GM21526 (cell line): ENCODE measurements around the gene BCAN.

Experiments used
- ATAC-seq: cut with Tn5 transposase; IDR thresholded peaks from one replicate; pipeline ENCODE4 v1.9.1; 2021; ENCODE audit warnings: moderate library complexity; ENCODE audit not compliant: unreplicated experiment, low FRiP score

Gene BCAN

DNA sequence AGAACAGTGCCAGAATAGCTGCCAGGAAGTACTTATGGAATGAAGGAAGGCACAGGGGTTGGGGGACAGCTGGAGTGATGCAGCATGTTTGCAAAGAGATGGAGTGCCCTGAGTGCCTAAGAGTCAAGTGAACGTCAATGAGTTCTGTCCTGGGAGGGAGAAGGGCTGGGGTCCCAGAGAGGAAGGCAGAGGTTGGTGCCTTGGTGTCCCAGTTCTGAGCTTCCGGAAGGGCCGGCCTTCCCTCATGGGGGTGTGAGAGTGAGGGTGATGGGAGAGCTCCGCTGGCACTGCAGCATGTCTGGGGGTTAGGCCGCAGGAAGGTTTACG, 17.7 kb downstream of the BCAN start:
- no peak for ATAC-seq

DNA sequence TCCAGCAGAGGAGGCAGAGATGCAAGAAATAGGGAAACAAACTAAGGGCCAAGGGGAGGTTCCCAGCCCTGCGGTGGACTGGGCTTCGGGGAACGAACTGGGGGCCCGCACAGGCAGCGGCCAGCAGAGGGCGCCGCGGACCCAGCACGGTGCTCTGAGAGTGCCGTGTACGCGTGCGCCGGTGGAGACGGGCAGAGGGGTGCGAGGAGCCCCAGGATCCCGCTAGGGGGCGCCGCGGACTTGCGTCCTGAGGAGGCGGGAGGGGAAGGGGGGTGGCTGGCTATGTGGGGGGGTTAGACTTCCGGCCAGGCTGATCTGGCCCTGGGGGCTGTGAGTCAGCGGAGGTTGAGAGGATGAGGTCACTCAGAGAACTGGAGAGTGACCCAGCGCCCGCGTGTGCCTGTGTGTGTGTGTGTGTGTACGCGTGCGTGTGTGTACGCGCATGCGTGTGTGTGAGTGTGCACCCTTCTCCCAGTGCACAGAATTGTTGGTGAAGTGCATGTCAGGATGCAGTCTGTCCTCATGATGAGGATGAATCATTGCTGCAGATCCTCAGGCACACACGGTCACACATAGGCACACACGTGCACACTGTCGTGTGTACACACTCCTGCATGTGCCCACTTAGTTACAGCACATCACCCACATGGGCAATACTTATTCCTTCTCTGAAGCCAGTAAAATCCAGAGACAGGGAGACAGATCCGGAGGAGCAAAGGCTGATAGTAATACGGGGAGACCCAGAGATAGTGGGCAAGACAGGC, 18.3 kb downstream of the BCAN start:
- peak; percentile 46 for ATAC-seq

DNA sequence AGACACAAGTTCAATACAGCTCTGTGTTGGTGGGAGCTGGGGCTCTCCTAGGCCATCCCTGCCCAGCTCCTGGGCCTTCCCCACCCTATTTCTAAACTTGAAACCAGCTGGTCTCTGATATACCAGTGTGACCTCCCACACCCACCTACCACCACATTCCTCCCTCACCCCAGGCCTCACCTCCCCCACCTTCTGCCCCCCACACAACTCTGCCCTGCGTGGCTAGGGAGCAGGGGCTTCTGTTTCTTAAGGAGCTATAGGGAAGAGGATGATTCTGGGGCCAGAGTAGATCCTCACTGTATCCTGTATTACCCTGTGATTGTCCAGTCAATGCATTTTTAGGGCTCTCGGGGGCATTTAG, 18.8 kb downstream of the BCAN start:
- no peak for ATAC-seq

DNA sequence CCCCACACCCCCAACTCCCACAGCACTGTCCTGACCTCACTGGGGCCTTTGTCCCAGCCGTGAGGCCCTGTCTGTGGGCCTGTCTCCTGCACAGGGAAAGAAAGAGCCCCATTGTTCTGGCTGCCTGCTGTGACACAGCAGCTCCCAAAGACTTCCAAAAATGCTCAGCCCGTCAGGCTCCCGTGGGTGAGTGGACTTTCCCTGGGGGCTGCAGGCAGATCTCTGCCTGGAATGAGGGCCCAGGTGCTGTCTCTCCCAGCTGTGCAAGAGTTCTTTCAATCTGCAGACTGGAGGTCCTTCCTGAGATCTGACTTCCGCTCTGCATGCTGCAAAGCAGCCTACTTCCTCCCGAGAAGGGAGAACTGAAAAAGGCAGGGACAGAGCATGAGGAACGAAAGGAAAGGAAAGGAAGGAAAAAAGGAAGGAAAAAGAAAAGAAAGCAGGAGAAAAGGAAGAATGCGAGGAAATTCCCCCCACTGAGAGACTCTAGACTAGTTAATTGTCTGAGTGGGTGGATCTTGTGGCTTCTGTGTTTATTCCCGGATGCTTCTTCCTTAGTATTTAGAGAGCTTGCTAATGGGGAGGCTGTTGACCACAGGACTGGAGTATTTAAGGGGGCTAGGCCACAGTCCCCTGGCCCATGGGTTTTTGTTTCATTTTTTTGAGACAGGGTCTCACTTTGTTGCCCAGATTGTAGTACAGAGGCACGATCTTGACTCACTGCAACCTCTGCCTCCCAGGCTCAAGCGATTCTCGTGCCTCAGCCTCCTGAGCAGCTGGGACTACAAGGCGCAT, 20.3 kb downstream of the BCAN start:
- ATAC-seq = no peak

DNA sequence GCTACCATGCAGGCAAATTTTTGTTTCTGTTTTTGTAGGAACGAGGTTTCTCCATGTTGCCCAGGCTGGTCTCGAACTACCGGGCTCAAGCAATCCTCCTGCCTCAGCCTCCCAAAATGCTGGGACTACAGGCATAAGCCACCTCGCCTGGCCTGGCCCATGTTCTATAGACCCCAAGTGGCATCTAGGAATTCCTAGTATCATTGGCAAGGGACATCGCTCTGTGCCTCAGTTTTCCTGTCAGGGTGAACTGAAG, 20.8 kb downstream of the BCAN start:
- ATAC-seq = no peak

DNA sequence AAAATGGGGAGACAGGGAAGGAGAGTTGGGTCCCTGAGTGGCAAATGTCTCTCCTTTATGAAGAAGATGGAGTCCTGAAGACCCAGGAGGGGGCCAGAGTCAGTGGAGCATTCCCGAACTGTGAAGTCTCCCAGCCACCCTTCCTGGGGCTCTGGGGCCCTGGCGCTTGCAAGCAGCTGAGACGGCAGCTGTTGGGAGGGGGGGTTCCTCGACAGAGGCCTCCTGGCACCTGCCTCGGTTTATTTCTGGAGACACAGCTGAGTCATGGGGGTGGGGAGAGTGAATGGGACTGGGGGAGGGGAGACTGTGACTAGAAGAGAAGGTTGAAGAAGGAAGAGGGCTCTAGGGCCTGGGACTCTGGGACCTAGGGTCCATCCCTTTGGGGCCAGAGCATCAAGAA, 21.3 kb downstream of the BCAN start:
- no peak for ATAC-seq

DNA sequence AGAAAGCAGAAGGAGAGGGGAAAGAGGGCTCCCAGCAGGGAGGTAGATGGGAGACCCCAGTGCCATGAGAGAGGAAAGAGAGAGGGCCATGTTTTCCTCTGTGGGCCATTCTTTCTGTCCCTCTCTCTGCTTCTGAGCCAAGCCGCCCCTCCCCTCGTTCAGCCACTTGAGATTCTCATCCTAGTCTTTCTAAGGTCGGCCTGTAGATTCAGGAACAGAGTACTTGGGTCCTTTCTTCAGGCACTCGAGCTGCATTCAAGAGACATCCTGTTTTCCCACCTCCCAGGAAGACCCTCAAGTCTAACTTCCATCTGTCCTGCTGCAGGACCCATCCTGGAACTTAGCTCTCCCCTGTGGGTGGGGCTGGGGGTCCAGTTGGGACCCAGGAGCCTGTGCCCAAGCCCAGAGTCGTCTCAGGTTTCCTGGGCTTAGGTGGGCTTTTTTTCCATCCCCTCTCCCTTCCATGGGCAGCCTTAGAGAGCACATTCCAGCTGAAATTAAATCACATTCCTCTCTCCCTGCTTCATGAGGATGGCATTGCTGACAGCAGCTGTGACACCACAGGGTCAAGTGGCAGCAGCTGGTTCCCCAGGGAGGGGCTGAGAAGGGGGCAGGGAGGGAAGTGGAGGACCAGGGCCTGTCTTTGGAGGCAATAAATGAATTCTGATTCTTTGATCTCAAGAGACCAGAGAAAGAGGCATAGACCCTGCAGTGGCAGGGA, 22.3 kb downstream of the BCAN start:
- no peak for ATAC-seq

DNA sequence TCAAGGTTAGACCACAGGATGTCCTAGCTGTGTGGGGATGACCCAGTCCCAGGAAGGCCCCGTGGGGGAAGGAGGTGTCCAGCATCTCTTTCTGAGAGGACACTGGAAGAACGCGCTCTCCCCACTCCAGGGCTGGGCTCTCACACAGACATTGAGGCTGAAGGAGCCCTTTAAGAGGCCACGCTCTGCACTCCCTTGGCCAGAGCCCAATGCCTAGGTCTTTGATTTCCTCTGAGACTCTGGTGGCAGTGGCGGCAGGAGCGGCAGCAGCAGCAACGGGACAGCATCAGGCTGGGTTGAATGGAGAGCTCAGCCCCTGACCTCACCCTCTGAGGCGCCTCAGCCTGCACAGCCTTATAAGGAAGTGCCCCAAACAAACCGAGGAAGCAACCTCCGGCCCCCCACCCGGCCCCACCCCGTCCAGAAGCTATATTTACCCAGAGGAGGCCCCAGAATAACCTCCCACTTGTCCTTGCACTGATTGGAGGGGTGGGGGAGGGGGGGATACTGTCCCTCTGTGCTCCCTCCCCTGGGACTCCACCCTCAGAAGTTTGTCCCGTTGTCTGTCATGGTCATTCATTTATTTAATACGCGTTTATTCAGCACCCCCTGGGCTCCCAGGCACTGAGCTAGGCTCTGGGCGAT, 23.0 kb downstream of the BCAN start:
- no peak for ATAC-seq

DNA sequence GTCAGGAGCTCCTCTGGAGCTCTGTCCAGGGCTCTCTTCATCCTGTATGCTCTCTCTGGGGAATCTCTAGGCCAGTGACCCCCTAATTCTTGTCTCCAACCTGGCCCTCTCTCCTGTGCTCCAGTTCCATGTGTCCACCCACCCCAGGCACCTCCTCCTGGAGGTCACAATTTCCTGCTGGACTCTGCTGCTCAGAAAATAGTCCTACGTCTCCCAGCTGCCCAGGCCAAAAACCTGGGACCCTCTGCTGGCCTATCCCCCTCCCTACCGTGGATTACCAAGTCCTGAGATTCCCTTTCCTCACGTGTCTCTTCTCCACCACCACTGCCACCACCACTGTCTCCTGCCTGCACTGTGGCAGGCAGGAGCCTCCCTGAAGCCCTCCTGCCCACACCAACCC, 23.6 kb downstream of the BCAN start:
- no peak for ATAC-seq

DNA sequence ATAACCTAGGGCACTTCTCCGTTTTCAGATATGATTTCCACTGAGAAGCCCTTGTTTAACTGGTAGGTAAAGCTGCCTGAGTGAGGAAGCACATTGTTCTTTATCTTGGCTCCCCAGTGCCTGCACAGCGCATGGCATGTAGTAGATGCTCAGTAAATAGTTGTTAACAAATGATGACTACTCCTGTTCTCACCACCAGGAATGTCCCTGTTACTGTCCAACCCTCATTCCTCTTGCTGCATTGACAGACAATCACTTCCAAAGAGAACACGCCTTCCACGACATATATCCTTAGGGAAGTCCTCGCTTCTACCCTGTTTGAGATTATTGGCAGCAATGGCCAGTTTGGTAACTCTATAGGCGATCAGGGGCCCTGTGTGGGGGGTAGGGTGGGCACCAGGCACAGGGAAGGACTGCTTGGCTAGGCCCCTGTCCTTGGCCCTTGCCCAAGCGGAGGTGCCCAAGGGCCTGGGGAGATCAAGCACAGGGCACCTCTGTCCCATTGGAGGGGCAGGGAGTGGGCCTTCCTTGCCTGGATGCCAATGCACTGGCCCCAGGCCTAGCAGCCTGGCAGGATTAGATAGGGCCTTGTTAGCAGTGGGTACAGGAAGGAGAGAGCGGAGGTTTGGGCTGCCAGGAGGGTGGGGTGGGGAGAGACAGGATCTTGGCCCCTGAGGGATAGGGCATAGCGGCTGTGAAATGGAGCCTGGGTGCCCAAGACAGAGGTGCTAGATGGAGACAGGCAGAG, 25.1 kb downstream of the BCAN start:
- no peak for ATAC-seq

DNA sequence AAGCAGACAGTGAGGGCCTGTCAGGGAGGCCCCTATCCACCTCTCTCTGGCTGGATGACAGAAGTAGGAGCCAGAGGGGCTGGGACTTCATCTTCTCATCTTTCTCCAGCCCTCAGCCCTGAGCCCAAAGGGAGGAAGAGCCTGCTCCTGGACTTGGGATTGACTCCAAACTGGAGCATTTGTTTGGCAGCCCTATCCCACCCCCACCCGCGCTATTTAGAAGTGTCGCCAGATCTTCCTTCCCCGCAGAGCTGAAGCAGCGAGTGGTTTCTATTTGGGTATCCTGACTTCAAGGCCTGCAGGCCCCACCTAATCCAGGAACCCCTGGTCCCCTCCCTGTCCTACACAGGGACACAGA, 25.7 kb downstream of the BCAN start:
- no peak for ATAC-seq

DNA sequence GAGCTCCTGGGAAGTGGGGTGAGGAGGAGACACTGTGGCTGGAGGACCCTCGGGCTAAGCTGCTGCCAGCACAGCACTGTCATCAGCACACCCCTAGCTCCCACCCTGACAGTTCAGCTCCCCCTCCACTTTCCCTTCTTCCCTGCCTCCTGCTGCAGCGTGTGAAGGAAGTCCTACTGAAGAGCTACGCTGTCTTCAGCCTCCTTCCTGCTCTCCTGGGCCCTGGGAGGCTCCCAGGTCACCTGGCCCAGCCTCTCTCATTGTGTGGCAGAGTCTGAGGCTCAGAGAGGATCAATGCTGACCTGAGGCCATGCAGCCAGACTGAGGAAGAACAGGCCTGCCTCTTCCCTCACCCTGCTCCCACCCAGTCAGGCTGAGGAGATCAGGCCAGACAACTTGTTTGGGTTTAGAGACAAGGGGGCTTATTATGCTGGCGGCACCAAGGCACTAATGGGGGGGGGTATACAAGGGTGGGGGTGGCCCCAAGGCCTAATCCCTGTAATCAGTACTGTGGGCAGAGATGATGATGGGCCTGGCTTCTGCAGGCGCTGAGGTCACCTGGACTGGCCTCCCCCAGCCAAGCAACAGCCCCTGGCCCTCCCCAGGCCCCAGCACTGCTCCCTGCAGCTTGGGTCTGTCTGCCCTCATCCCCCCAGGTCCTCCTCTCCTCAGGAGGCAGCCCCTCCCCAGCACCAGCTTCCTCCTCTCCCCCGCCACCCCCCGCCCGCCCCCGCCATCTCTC, 26.2 kb downstream of the BCAN start:
- ATAC-seq = no peak

DNA sequence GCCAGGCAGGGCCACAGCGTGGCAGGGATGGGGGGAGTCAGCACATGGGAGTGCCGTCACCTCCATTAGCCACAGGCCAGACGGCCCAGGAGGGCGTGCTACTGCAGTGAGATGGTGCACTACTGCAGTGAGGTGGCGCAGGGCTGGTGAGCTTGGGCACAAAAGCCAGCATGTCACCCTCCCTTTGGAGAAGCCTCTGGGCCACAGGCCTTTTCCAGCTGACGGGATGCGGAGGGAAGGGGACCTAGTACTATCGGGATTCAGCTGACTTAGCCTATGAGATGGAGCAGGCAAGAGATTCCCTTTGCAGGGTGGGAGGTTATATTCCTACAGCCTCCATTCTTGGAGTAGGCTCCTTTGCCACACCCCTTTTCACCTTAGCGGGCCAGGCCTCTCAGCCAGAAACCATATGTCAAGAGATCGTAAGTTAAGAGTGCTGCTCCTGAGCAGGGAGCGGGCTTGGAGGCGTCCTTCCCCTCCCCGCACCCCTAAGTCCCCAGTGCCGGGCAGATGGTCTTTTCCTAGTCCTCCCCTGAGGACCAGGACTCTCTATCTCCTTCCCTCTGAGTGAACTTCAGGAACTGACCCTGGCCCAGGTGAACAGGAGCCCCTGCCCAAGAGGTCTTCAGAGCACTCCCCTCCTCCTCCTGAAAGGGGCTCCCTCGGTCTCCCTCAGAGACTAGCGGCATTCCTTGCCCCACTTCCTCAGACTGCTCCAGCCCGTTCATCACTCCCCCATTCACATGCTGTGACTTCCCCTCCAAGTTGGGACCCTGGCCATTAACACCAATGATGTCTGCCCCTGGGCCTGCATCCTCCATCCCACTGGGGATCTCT, 27.1 kb downstream of the BCAN start:
- no peak for ATAC-seq

DNA sequence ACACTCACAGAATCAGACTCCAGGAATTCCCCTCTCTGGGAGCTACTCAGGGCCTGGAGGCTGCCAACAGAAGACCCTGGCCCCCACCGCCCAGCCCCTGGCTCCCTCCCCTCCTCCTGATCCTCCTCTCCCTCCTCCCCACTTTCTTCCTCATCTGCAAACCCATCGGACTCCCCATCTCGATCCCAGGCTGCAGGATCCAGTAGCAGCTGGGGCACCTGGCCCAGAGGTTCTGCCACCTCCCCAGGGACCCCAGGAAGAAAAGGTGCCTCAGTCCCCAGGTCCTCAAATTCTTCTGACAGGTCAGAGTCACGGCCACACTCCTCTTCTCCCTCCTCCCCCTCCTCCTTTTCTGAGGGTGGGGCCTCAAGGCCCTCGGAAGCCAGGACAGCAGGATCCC, 27.9 kb downstream of the BCAN start:
- no peak for ATAC-seq

DNA sequence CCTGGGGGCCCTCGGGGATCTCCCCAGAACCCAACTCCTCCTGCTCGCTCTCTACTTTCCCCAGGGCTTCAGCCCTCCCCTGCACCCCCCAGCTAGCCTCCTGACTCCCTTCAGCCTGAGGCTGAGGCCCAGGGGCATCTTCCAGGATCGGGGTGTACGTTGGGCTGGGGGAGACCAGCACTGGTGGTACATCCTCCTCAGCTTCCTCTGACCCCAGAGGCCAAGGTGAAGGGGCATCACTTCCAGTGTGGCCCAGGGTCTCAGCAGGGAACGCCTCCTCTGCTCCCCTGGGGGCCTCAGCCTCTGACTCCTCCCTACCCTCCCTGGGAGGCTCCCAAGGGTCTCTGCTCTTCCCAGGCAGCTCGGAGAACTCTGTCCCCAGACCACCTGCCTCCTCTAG, 28.4 kb downstream of the BCAN start:
- no peak for ATAC-seq

DNA sequence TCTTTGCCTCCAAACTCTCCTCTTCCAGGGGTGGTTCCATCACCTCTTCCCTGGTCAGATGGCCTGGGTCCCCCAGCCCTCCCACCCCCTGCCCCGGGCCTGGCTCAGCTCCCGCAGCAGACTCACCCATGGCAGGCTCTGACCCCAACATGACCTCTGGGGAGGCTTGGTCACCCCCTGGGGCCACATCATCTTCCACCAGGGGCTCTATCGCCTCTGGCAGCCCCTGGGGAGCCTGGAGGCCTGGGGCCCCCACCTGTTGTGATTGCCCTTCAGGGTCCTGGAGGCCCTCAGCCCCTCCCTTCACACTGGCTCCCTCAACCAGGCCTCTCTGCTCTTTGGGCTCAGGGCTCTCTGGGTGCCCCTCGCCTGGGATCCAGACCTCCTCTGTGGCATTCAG, 28.9 kb downstream of the BCAN start:
- ATAC-seq = no peak

DNA sequence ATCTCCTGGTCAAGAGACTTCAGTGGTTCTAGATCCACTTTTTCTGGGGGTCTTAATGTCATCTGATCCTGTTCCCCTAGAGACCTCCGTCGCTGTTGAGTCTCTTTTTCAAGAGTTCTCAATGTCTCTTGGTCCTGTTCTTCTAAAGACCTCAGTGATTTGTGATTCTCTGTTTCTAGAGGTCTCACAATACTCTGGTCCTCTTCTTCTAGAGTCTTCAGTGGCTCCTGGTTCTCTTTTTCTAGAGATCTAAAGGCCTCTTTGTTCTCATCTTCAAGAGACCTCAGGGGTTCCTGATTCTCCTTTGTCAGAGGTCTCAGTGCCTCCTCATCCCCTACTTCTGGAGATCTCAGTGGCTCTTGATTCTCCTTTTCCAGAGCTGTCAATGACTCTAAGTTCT, 29.9 kb downstream of the BCAN start:
- no peak for ATAC-seq

DNA sequence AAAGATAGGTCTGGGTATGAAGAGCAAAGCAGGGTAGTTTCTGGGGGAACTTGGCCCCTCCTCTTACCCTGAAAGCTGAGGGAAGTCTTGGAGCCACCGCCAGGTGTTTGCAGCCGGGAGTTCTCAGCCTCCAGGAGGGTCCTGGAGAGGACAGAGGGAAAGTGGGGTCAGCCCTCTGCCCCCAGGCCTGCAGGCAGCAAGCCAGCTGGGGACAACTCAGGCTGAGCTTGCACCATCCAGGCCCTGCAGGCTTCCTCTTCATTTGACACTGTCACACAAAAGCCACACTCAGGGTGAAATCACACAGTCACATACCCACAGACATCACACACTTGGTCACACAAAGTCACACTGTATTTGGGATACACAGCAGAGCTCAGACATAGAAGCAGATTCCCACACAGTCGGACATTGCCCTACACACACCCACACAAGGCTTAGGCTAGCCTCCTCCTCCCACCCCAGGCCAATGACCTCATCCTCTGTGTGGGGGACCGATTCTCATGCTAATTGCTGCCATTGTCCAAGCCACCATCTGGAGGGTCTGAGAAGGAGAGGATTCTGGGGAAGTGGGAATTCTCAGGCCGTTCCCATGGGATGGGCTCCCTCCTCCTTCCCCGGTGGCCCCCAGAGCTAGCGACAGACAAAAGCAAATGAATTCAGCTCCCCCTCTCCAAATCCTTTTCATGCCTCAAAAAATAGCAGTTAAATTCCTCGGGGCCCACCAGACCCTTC, 31.6 kb downstream of the BCAN start:
- no peak for ATAC-seq
